ENCODE data around the gene EIF2B2. TPM values are rescaled to one million over a fixed set of nuclear protein-coding genes. Genes with fewer than 3 reads are reported as not detected.

Gene EIF2B2
- total RNA-seq, 6 experiments from 2014 or later, result 55.5 to 66.1 (median 59.0) TPM

GRCh38 chr14:75013290-75013689 lies 10.6 kb downstream of the EIF2B2 start:
- TF ChIP-seq CTCF (IDR thresholded peaks at IDR 0.05), result no peak
- Mint-ChIP-seq H3K27me3 (ENCODE audit: insufficient read depth) (no peaks in the 10 kb centered on the region; the same call in 1 of the 2 replicates), H3K9me3 (no peaks in the 10 kb centered on the region), H3K4me3 (no peak overlapping the region), H3K4me1 (ENCODE audit: low read depth) (peaks cover 32% of the 10 kb centered on the region), H3K36me3 (ENCODE audit: low read depth) (peaks cover 24% of the 10 kb centered on the region), H3K27ac (no peak overlapping the region)
- DNase-seq, result no peak

GRCh38 chr14:75015496-75015895 lies 12.8 kb downstream of the EIF2B2 start:
- no peak for DNase-seq
- Mint-ChIP-seq H3K4me3 (no peak overlapping the region), H3K4me1 (ENCODE audit: low read depth) (peaks cover 34% of the 10 kb centered on the region), H3K27ac (no peak overlapping the region), H3K36me3 (ENCODE audit: low read depth) (peaks cover 17% of the 10 kb centered on the region), H3K9me3 (no peaks in the 10 kb centered on the region), H3K27me3 (ENCODE audit: insufficient read depth) (no peaks in the 10 kb centered on the region; the same call in 1 of the 2 replicates)
- no peak for TF ChIP-seq CTCF (IDR thresholded peaks at IDR 0.05)

GRCh38 chr14:75016815-75017214 lies 14.1 kb downstream of the EIF2B2 start:
- no peak overlapping the region for H3K4me3 Mint-ChIP-seq
- peaks cover 17% of the 10 kb centered on the region for H3K36me3 Mint-ChIP-seq (ENCODE audit: low read depth)
- H3K27me3 Mint-ChIP-seq (ENCODE audit: insufficient read depth), result no peaks in the 10 kb centered on the region; the same call in 1 of the 2 replicates
- no peaks in the 10 kb centered on the region for H3K9me3 Mint-ChIP-seq
- TF ChIP-seq CTCF (IDR thresholded peaks at IDR 0.05), result no peak
- DNase-seq, result no peak
- H3K4me1 Mint-ChIP-seq (ENCODE audit: low read depth), result peaks cover 22% of the 10 kb centered on the region
- H3K27ac Mint-ChIP-seq, result no peak overlapping the region

GRCh38 chr14:75018694-75019093 lies 16.0 kb downstream of the EIF2B2 start:
- Mint-ChIP-seq H3K36me3 (ENCODE audit: low read depth) (peaks cover 24% of the 10 kb centered on the region), H3K4me1 (ENCODE audit: low read depth) (peaks cover 18% of the 10 kb centered on the region), H3K4me3 (no peak overlapping the region), H3K27ac (no peak overlapping the region), H3K9me3 (no peaks in the 10 kb centered on the region), H3K27me3 (ENCODE audit: insufficient read depth) (no peaks in the 10 kb centered on the region; the same call in 1 of the 2 replicates)
- TF ChIP-seq CTCF (IDR thresholded peaks at IDR 0.05), result no peak
- no peak for DNase-seq

- Mint-ChIP-seq H3K27ac (no peak overlapping the region), H3K9me3 (no peaks in the 10 kb centered on the region), H3K4me1 (ENCODE audit: low read depth) (peaks cover 18% of the 10 kb centered on the region), H3K36me3 (ENCODE audit: low read depth) (peaks cover 18% of the 10 kb centered on the region; the same call in 1 of the 2 replicates), H3K27me3 (ENCODE audit: insufficient read depth) (no peaks in the 10 kb centered on the region; the same call in 1 of the 2 replicates), H3K4me3 (no peak overlapping the region)
- no peak for DNase-seq
- TF ChIP-seq CTCF (IDR thresholded peaks at IDR 0.05), result peak; percentile 69
Measured at GRCh38 chr14:75022655-75023054, 19.9 kb downstream of the EIF2B2 start.

- peaks cover 18% of the 10 kb centered on the region; the same call in 1 of the 2 replicates for H3K36me3 Mint-ChIP-seq (ENCODE audit: low read depth)
- no peak for TF ChIP-seq CTCF (IDR thresholded peaks at IDR 0.05)
- peaks cover 18% of the 10 kb centered on the region for H3K4me1 Mint-ChIP-seq (ENCODE audit: low read depth)
- H3K9me3 Mint-ChIP-seq, result no peaks in the 10 kb centered on the region
- no peaks in the 10 kb centered on the region; the same call in 1 of the 2 replicates for H3K27me3 Mint-ChIP-seq (ENCODE audit: insufficient read depth)
- no peak overlapping the region for H3K4me3 Mint-ChIP-seq
- H3K27ac Mint-ChIP-seq, result no peak overlapping the region
- no peak for DNase-seq
Measured at GRCh38 chr14:75023108-75023507, 20.4 kb downstream of the EIF2B2 start.

Measured in HFFc6 (cell line).